Measurements from ENCODE around the gene ABHD8.

DNA sequence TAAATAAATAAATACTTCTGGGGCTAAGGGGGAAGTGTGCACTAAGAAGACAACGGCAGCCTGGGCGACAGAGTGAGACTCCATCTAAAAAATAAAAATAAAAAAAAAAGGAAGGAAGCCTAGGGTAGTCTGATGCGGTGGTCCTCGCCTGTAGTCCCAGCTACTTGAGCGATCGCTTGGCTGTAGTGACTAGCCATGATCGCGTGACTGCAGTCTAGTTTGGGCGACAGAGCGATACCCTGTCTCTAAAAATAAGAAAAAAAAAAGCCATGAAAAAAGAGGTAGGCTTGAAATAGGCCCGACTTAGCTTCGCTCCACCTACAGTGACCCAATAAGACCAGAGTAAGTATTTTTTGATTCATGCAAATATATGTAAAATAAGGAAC lies 36.6 kb downstream of the ABHD8 start:
- TF ChIP-seq CTCF (conservative IDR thresholded peaks at IDR 0.05 in 1 of 2, IDR thresholded peaks at IDR 0.05 in 1 of 2; ENCODE audit: low read depth in 1 of 2, low read length in 2 of 2) (no peak), EZH2 (IDR thresholded peaks at IDR 0.05; ENCODE audit: low read length, missing control alignments) (no peak)
